Left hindlimb (tissue), 1 donor: ENCODE results near the gene GHR.
"Not testable (repeated sequence)": the region's sequence is repeated elsewhere in the genome, so short reads cannot be mapped to it uniquely, and the experiment has no call there.

ENCODE experiments used
- DNase-seq: peaks from one replicate; pipeline ENCODE4 v3.0.0-alpha.2; 2018

Gene GHR

DNA sequence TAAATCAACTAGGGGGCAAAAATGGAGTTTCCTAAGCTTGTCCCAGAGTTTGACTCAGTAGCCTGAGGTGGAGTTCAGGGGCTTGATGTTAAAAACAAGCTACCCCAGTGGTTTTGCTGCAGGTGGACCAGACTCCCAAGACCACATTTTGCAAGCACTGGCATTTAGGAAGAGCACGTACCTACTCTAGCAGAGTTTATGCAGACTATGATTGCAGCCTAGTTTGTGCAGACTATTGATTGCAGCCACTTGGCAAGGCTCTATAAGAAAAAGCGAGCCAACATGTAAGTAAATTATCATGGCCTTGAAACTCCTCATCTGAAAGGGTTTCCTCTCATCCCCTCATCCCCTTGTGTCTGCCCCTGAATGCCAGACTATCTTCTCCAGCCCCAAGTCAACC lies 231.4 kb downstream of the GHR start:
- no peak for DNase-seq

DNA sequence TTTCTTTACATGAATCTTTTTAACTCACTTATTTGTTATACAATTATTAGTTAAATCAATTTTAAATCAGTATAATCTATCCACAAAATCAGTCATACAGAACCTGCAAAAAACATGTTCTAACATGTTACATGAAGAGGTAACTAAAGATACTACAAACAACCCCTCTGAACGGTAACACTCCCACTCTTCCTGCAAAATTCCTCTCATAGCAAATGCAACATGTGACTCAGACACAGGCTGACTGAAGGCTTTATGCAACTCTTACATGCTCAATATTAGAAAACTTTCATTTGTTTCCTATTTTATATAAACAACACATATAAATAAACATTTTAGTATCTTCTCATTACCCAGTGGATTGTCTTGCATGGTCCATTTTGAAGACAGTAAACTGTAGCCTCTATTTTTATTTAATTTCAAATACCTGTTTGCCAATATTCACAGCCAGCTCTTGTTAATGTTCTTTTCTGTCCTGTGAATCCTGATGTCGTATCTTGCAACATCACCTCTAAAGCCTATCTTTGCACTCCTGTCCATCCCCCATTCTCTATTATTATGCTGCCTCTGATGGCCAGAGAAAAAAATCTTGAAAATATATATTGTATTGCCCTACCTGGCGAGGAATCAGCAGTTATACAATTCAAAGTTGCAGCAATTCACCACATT lies 232.9 kb downstream of the GHR start:
- DNase-seq: no peak

DNA sequence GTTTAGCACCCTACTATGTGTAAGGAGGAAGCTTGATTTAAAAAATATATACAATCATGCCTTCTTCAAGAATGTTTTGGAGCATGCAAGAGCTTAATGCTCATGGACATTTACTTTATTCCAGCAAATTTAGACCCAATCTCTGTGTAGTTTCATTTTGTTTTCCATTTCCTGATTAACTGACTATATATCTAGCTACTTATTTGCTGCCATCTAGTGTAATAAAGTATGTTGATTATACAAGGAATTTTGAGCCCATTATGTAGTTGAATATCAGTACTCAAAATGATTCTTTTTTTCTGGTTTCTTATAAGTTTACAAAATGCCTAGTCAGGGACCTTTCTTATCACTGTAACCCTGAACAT lies 233.4 kb downstream of the GHR start:
- DNase-seq: no peak

DNA sequence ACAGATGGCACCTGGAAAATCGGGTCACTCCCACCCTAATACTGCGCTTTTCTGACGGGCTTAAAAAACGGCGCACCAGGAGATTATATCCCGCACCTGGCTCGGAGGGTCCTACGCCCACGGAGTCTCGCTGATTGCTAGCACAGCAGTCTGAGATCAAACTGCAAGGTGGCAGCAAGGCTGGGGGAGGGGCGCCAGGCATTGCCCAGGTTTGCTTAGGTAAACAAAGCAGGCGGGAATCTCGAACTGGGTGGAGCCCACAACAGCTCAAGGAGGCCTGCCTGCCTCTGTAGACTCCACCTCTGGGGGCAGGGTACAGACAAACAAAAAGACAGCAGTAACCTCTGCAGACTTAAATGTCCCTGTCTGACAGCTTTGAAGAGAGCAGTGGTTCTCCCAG lies 236.6 kb downstream of the GHR start:
- DNase-seq: not testable (repeated sequence)

DNA sequence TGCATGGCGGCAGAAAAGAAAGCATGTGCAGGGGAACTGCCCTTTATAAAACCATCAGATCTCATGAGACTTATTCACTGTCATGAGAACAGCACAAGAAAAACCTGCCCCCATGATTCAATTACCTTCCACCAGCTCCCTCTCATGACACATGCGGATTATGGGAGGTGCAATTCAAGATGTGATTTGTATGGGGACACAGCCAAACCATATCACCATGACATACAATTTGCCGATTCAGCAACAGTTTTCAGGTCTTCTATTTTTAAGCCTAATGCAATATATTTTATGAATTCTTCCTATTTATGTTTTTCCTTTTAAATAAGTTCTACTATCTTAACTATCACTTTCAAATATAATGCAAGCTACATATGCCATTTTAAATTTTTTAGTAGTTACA lies 242.6 kb downstream of the GHR start:
- no peak for DNase-seq

DNA sequence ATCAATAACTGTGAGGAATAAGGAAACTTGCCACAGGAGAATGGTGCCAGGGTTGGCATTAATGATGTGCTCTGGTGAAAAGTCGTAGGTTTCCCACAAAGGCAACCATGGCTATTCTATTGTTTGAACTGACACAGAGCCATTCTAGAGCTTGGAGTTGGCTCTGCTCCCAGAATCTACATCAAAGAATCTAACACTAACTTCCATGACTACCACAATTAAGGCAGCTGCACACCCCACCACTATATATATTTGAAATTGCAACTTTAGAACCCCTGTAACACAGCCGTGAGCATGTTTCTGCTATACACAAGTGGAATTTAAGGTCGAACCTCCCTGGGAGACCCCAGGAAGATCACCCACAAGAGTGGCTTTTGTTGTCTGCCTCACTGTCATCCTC lies 243.6 kb downstream of the GHR start:
- no peak for DNase-seq

DNA sequence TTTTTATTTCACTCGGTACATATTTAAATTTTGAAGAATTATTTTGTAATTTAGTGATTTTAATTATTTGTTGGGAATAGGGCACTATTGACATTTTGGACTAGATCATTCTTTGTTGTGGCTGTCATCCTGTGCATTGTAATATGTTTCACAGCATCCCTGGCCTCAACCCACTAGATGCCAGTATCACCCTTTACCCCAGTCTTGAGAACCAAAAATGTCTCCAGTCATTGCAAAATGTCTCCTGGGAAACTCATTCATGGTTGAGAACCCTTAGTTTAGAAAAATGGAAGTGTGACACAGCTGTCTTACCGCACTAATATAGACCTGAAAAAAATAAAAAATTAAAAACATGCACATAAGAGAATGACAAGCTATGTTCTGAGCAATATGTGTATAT lies 245.0 kb downstream of the GHR start:
- DNase-seq: no peak

DNA sequence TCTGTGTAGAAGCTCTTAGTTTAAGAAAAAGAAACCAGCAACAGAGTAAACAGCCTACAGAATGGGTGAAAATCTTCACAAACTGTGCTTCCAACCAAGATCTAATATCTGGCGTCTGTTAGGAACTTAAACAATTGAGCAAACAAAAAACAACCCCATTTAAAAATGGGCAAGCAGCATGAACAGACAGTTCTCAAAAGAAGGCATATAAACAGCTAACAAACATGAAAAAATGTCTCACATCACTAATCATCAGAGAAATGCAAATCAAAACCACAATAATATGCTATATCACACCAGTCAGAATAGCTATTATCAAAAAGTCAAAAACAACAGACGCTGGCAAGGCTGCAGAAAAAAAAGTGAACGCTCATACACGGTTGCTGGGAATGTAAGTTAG lies 249.7 kb downstream of the GHR start:
- DNase-seq: no peak

DNA sequence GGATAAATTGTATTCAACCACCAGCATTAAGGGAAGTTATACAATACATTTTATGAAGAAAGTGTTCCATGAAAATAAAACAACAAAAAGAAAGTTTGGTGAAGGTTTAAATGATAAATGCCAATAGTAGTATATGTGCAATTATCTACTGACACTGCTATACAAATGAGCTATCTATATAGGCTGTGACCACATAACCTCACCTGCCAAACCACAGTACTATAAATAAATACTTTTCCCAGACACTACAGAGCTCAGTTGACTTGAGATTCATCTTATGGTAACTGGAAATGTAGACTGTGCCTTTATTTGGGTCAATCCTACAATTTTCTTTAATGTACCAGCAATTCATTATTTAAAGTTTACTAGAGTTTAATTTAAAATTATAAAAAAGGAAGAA lies 252.4 kb downstream of the GHR start:
- DNase-seq: no peak

DNA sequence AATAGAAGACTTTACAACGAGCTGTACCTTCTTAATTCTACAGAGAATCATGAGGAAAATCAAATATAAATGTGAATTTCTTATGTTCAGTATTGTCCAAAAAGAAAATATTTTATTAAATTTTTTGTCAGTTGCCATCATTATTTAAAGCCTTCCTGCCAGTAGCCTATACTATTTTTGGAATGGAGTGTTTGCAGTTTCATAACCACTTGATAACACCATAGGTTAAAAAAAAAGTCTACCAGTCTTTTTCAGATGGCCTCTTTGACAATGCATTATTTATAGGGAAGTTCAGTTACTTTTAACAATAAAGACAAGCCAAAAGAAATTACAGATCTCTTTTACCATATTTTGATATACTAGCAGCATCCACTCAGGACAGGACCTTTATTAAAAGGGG lies 253.1 kb downstream of the GHR start:
- no peak for DNase-seq

DNA sequence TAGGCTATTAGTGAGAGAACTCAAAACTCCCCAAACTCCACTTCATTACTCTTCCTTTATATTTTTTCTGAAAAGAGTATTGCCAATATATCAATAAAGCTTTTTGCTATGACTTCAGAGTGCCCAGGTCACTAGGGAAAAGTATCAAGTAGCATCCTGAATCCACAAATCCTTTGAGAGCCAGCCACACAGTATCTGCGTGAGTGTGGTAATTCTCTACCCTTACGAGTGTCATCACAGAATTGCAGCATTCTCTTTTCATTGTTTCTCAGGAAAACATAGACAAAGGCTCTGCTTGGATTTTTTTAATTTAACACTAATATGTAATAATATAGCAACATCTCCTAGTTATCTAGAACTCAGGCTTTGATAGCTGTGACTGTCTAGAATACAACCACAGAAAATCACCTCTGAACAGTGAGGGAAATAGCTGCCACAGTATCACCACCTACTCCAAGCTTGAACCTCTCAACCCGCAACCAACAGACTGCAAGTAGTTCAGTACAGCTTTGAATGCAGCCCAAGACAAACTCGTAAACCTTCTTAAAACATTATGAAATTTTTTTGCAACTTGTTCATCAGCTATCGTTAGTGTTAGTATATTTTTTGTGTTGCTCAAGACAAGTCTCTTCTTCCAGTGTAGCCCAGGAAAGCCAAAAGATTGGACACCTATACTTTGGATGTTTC lies 254.1 kb downstream of the GHR start:
- no peak for DNase-seq

DNA sequence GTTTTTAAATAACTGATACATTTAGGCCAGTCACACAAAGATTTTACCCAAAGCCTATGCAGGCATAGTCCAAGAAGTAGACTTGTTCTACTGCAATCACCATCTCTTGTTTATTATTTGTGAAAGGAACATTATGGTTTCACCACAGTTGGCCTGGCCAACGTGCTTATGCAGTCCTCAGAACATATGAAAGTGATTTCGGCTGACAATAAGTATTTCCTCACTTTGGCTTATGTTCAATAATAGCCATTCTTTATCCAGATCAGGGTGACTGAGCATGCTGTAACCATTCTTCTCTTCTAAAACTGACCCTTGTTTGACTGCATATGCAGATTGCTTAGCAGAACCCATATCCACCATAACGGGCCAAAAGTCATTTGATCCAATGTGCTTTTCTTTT lies 256.8 kb downstream of the GHR start:
- DNase-seq: no peak

DNA sequence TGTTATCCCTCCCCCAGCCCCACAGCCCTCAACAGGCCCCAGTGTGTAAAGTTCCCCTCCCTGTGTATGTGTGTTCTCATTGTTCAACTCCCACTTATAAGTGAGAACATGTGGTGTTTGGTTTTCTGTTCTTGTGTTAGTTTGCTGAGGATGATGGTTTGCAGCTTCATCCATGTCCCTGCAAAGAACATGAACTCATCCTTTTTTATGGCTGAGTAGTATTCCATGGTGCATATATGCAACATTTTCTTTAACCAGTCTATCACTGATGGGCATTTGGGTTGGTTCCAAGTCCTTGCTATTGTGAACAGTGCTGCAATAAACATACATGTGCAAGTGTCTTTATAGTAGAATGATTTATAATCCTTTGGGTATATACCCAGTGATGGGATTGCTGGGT lies 261.8 kb downstream of the GHR start:
- DNase-seq: not testable (repeated sequence)

DNA sequence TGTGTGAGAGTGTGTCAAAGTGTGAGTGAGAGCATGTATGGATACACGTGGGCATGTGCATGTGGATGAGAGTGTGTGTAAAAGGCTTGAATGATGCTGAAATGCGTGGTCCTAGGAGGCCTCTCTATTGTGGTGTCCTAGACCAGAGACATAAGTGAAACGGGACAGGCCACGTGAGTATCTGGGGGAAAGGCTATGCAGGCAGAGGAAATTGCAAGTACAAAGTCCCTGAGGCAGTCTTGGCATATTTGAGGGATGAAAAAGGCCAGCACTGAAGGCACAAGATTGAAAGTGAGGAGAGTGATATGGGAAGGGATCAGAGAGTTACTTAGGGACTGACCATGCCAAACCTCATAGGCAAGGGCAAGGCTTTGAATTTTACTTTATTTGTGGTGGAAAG lies 266.2 kb downstream of the GHR start:
- DNase-seq: no peak

DNA sequence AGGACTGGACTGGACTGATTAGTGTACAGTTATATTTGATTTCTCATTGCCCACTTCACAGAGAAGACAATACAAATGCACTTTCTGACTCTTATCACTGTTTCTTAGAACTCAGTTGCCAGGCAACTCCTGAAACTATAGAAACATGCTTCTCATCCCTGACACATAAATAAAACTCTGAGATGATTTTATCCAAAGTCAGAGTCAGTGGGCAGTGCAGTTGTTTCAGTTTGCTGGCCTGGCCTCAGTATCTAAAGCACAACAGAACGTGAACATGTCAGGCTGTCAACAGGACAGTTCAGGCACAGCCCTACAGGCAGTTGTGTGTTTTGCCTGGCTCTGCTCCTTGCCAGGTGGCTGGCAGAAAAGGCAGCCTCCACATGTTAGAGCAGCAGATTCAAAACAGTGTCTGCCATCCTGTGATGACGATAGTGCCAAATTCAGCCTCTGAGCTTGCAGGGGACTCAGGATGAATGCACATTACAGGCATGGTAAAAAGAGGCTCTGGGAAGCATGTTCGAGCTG lies 268.2 kb downstream of the GHR start:
- DNase-seq: no peak

DNA sequence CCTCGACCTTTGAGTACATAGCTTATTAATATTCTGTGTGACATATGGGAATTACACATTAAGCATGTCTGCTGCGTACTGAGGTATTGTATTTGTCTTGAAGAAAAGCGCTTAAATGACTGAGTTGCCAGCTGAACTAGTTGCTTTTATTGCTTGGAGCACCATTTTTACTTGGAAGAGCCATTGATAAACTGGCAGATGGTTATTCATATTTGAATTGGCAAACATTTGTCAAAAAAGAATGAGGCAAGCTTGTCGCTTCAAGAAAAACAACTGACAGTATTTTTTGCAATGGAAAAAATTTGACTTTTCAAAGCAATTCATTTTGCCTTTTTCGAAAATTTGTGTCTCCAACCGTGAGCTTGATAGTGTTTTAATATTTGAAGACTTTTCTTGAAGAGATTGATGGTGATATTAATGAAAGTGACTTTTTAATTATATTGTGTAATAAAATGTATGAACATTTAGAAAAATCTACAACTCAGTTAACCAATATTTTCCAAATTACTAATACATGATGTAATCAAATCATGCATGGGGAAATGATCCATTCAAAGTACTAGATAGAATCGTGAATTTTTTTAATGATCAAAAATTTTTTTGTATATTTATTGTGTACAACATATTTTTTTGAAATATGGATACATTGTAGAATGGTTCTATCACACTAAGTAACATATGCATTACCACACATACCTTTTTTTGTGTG lies 278.3 kb downstream of the GHR start:
- DNase-seq: no peak

DNA sequence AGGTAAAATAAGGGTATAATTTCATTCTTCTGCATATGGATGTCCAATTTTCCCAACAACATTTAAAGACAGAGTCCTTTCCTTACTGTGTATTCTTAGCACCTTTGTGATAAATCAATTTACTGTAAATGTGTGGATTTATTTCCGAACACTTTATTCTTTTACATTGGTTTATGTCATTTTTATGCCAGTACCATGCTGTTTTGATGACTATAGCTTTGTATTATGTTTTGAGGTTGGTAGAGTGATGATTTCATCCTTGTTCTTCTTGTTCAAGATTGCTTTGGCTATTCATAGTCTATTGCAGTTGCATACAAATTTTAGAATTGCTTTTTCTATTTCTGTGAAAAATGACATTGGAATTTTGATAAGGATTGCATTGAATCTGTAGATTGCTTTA lies 280.0 kb downstream of the GHR start:
- DNase-seq: no peak

DNA sequence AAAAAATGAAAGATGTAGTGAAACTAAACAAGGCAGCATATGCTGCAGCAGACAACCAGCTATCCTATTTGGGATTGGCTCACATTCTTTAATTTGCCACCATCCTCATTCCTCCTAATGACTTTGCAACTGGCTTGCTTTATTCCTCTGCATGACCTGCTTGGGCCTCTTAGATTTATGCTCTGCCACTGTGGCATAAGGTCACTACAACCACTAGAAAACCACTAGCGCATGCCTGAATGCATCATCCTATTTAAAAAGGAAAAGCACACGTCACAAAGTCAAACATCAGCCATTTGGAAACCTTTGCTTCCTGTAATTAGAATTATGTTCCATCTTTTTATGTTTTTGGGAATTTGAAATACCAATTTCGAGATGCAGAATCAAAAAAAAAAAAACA lies 292.5 kb downstream of the GHR start:
- no peak for DNase-seq

DNA sequence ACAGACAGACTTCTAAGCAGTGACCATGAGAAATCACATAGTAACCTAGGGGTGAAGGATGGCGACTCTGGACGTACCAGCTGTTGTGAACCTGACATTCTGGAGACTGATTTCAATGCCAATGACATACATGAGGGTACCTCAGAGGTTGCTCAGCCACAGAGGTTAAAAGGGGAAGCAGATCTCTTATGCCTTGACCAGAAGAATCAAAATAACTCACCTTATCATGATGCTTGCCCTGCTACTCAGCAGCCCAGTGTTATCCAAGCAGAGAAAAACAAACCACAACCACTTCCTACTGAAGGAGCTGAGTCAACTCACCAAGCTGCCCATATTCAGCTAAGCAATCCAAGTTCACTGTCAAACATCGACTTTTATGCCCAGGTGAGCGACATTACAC lies 295.4 kb downstream of the GHR start:
- DNase-seq: no peak

DNA sequence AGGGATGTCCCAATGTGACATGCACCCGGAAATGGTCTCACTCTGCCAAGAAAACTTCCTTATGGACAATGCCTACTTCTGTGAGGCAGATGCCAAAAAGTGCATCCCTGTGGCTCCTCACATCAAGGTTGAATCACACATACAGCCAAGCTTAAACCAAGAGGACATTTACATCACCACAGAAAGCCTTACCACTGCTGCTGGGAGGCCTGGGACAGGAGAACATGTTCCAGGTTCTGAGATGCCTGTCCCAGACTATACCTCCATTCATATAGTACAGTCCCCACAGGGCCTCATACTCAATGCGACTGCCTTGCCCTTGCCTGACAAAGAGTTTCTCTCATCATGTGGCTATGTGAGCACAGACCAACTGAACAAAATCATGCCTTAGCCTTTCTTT lies 295.8 kb downstream of the GHR start:
- DNase-seq: no peak

DNA sequence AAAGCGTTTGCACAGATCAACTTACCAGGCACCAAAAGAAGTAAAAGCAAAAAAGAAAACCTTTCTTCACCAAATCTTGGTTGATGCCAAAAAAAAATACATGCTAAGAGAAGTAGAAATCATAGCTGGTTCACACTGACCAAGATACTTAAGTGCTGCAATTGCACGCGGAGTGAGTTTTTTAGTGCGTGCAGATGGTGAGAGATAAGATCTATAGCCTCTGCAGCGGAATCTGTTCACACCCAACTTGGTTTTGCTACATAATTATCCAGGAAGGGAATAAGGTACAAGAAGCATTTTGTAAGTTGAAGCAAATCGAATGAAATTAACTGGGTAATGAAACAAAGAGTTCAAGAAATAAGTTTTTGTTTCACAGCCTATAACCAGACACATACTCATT lies 297.0 kb downstream of the GHR start:
- no peak for DNase-seq

DNA sequence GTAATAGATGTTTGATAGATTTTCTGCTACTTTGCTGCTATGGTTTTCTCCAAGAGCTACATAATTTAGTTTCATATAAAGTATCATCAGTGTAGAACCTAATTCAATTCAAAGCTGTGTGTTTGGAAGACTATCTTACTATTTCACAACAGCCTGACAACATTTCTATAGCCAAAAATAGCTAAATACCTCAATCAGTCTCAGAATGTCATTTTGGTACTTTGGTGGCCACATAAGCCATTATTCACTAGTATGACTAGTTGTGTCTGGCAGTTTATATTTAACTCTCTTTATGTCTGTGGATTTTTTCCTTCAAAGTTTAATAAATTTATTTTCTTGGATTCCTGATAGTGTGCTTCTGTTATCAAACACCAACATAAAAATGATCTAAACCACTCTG lies 298.2 kb downstream of the GHR start:
- no peak for DNase-seq

DNA sequence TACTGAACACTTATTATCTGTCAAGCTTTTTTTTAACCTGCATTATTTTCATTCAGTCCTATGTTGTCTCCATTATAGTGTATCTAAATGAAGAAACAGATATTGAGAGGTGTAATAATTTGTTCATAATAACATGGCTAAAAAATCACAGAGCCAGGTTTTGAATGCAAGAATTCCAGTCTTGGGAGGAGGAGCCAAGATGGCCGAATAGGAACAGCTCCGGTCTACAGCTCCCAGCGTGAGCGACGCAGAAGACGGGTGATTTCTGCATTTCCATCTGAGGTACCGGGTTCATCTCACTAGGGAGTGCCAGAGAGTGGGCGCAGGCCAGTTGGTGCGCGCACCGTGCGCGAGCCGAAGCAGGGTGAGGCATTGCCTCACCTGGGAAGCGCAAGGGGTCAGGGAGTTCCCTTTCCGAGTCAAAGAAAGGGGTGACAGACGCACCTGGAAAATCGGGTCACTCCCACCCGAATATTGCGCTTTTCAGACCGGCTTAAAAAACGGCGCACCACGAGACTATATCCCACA lies 311.4 kb downstream of the GHR start:
- not testable (repeated sequence) for DNase-seq

DNA sequence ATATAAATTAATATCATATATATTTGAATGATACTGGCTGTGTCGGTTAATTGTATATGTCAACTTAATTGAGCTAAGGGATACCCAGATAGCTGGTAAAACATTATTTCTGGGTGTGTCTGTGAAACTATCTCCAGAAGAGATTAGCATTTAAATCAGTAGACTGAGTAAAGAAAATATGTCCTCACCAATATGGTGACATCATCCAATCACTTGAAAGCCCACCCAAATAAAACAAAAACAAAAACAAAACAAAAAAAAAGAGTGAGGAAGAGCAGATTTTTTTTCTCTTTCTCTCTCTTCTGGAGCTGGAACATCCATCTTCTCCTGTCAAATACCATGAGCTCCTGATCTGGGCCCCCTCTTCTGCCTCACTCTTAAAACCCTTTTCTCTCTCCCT lies 317.7 kb downstream of the GHR start:
- DNase-seq: no peak
